Measurements from ENCODE around the gene AGPAT4. TPM values are rescaled to one million over a fixed set of nuclear protein-coding genes. Genes with fewer than 3 reads are reported as not detected.
A peak's percentile ranks its signal among the peaks of the same experiment; 100 is the strongest.

Gene AGPAT4
- total RNA-seq, 2 donors from 2014 or later: 7.6 to 12.1 TPM

DNA sequence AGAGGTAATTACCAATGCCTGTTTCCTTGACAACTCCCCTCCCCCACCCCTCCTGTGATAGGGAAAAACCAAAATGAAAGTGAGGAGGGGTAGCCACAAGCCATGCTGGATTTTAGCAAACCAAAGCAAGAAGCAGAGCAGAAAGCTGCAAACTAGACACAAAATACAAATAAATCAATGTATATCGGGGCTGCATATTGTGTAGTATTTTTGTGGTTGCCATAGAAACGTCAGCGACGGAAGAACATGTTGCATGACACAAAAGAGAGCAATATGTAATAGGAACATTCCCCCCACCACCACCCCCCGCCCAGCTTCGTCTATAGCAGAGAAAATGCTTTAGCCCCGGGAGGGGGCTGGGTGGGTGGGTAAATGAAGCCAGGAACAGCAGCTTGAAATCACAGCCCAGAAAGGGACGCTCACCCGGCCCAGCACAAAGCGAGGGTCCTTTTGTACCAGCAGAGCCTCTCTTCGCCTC is 548 bp downstream of the AGPAT4 start:
- peak; percentile 3 to 21 for ATAC-seq

GRCh38 chr6:161272635-161273273 is 1.1 kb downstream of the AGPAT4 start:
- Mint-ChIP-seq H3K4me3 (peak overlapping the region; percentile 97), H3K4me1 (ENCODE audit: low read depth in 2 of 2) (peaks cover 23 to 26% of the 10 kb centered on the region in 2 donors), H3K27me3 (peaks cover 0 to 11% of the 10 kb centered on the region in 2 donors), H3K36me3 (peaks cover 6% of the 10 kb centered on the region), H3K9me3 (no peaks in the 10 kb centered on the region), H3K27ac (peak overlapping the region; percentile 90 to 91)
- no peak for DNase-seq (ENCODE audit: low spot score)
- ATAC-seq: no peak

More for the DNA sequence above, 548 bp downstream of the AGPAT4 start:
- Mint-ChIP-seq H3K9me3 (no peaks in the 10 kb centered on the region), H3K4me1 (ENCODE audit: low read depth in 2 of 2) (peaks cover 23 to 26% of the 10 kb centered on the region in 2 donors), H3K27me3 (peaks cover 0 to 11% of the 10 kb centered on the region in 2 donors), H3K27ac (peak overlapping the region; percentile 90 to 91), H3K4me3 (peak overlapping the region; percentile 97), H3K36me3 (peaks cover 6% of the 10 kb centered on the region)
- DNase-seq (ENCODE audit: low spot score): no peak

- no peak overlapping the region for H3K4me3 Mint-ChIP-seq
- peaks cover 23 to 26% of the 10 kb centered on the region in 2 donors for H3K4me1 Mint-ChIP-seq (ENCODE audit: low read depth in 2 of 2)
- DNase-seq (ENCODE audit: low spot score) (no peak), ATAC-seq (no peak)
- H3K27me3 Mint-ChIP-seq: peaks cover 0 to 8% of the 10 kb centered on the region in 2 donors
- H3K36me3 Mint-ChIP-seq: peaks cover 6% of the 10 kb centered on the region
- H3K27ac Mint-ChIP-seq: peak overlapping the region in 1 of 2 donors; percentile 11
- no peaks in the 10 kb centered on the region for H3K9me3 Mint-ChIP-seq
Observed at GRCh38 chr6:161271343-161272030, 2.4 kb downstream of the AGPAT4 start.

DNA sequence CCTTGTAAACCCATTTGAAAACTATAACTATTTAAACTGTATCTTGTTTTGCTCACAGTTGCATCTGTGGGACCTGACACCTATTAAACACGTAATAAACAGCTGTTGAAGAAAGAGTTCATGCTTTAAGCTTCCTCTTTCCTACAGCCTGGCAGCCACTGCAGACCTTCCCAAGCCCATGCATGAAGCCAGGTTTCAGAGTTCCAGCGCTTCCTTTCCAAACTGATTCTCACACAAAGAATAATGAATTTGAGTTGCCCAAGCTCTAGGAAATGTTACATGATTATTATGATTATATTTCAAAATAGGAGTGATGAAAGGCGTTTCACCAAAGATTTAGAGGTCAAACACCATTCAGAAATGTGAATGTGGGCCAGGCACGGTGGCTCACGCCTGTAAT is 3.7 kb downstream of the AGPAT4 start:
- no peak for ATAC-seq
- peaks cover 6% of the 10 kb centered on the region for H3K36me3 Mint-ChIP-seq
- H3K27ac Mint-ChIP-seq: no peak overlapping the region
- H3K4me3 Mint-ChIP-seq: no peak overlapping the region
- peaks cover 27 to 30% of the 10 kb centered on the region in 2 donors for H3K4me1 Mint-ChIP-seq (ENCODE audit: low read depth in 2 of 2)
- no peak for DNase-seq (ENCODE audit: low spot score)
- peaks cover 0 to 2% of the 10 kb centered on the region in 2 donors for H3K27me3 Mint-ChIP-seq
- no peaks in the 10 kb centered on the region for H3K9me3 Mint-ChIP-seq

DNA sequence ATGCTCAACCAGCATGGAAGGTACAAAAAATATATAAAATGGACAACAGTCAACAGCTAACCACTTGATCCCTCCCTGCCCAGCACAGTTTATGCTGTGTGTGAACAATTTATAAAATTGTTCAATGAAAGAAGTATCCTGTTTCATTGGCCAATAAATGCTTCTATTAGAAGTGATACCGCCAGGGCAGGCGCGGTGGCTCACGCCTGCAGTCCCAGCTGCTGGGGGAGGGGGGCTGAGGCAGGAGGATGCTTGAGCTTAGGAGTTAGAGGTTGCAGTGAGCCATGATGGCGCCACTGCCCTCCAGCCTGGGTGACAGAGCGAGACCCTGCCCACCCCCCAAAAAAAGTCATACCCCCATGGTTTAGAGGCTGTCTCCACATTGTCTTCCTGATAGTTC is 4.6 kb downstream of the AGPAT4 start:
- Mint-ChIP-seq H3K36me3 (peaks cover 6% of the 10 kb centered on the region), H3K27me3 (no peaks in the 10 kb centered on the region), H3K4me3 (no peak overlapping the region), H3K27ac (no peak overlapping the region), H3K9me3 (no peaks in the 10 kb centered on the region), H3K4me1 (ENCODE audit: low read depth in 2 of 2) (peaks cover 21 to 22% of the 10 kb centered on the region in 2 donors)
- no peak for ATAC-seq
- no peak for DNase-seq (ENCODE audit: low spot score)

DNA sequence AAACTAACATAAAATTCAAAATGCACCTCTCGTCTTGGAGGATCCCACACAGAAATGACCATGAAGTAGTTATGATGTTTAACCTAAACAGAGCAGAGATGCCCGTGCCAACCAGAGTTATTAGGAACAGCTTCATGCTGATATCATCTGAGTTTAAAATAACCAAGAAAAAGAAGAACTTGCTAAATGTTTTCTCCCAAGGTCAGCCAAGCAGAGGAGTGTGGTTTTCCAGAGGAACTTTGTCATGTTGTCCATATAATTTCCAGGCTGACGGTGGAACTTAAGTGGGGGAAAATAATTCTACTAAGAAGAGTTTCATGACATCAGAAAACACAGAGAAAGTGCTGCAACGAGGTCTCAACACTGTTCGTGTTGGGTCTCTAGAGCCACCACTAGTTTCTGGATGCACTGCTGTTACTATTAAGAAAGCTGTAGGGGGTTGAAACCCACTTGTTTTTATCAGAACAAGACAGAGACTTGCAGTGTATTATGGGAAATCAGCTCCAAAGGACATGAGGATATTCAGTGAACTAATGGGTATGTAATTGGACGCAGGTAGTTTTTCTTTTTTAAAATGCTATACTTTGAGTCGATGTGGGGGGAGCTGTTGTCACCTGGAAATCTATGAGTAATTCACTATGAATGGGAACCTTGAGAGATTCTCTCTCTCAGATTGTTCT is 5.2 kb downstream of the AGPAT4 start:
- no peak for DNase-seq (ENCODE audit: low spot score)
- Mint-ChIP-seq H3K4me3 (no peak overlapping the region), H3K4me1 (ENCODE audit: low read depth in 2 of 2) (peaks cover 16 to 19% of the 10 kb centered on the region in 2 donors), H3K36me3 (peaks cover 6% of the 10 kb centered on the region), H3K27ac (no peak overlapping the region), H3K9me3 (no peaks in the 10 kb centered on the region), H3K27me3 (no peaks in the 10 kb centered on the region)
- ATAC-seq: no peak

- peaks cover 10% of the 10 kb centered on the region for H3K36me3 Mint-ChIP-seq
- no peak overlapping the region for H3K27ac Mint-ChIP-seq
- no peak for ATAC-seq
- no peaks in the 10 kb centered on the region for H3K9me3 Mint-ChIP-seq
- no peak for DNase-seq (ENCODE audit: low spot score)
- H3K4me1 Mint-ChIP-seq (ENCODE audit: low read depth in 2 of 2): peaks cover 13 to 17% of the 10 kb centered on the region in 2 donors
- H3K27me3 Mint-ChIP-seq: no peaks in the 10 kb centered on the region
- H3K4me3 Mint-ChIP-seq: no peak overlapping the region
Observed at GRCh38 chr6:161266513-161267230, 7.2 kb downstream of the AGPAT4 start.

- DNase-seq (ENCODE audit: low spot score) (no peak), ATAC-seq (no peak)
- Mint-ChIP-seq H3K9me3 (no peaks in the 10 kb centered on the region), H3K4me3 (no peak overlapping the region), H3K4me1 (ENCODE audit: low read depth in 2 of 2) (peaks cover 16 to 24% of the 10 kb centered on the region in 2 donors), H3K36me3 (peaks cover 13% of the 10 kb centered on the region), H3K27ac (no peak overlapping the region), H3K27me3 (no peaks in the 10 kb centered on the region)
Observed at GRCh38 chr6:161265975-161266374, 7.9 kb downstream of the AGPAT4 start.

DNA sequence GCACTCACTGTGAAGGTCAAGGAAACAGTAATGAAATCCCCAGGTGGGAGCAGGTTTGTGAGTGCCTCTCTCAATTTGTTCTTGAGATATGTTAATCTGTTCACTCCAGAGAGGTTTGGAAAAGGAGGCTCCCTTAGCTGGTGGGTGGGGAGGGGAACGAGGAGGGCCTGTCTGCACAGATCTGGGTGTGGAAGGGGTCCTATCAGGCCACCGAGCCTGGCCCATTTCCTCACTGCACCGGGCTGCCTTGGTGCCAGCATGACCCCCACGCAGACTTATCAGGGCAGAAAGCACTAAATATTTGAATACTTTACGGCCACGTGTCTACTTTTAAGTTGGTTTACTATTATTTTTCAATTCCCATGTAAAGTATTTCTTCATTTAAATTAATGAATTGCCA is 8.3 kb downstream of the AGPAT4 start:
- Mint-ChIP-seq H3K9me3 (no peaks in the 10 kb centered on the region), H3K4me3 (no peak overlapping the region), H3K27ac (no peak overlapping the region), H3K36me3 (peaks cover 15% of the 10 kb centered on the region), H3K4me1 (ENCODE audit: low read depth in 2 of 2) (peaks cover 18 to 26% of the 10 kb centered on the region in 2 donors), H3K27me3 (no peaks in the 10 kb centered on the region)
- no peak for ATAC-seq
- DNase-seq (ENCODE audit: low spot score): no peak

GRCh38 chr6:161264181-161264580 is 9.7 kb downstream of the AGPAT4 start:
- DNase-seq (ENCODE audit: low spot score) (no peak), ATAC-seq (no peak)
- no peak overlapping the region for H3K27ac Mint-ChIP-seq
- peaks cover 9% of the 10 kb centered on the region for H3K36me3 Mint-ChIP-seq
- H3K9me3 Mint-ChIP-seq: no peaks in the 10 kb centered on the region
- H3K4me1 Mint-ChIP-seq (ENCODE audit: low read depth in 2 of 2): peaks cover 24 to 26% of the 10 kb centered on the region in 2 donors
- H3K27me3 Mint-ChIP-seq: no peaks in the 10 kb centered on the region
- no peak overlapping the region for H3K4me3 Mint-ChIP-seq

DNA sequence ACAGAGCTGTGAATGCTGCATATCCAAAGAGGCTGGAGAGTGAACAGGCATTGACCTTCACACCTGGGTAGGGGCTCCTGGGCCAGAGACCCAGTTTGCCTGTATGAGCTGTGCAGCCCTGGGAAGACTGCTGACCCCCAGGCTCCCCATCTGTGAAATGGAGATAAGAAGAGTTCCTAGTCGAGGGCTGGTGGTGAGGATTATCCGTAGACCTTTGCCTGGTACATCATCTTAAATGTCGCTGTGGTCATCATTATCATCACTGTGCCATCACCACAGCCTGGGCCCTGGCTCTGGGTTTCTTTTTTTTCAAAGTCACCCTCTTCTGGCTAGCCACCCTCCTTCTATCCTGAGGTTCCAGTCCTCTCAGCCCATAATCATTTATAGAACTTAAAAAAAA is 12.0 kb downstream of the AGPAT4 start:
- Mint-ChIP-seq H3K9me3 (no peaks in the 10 kb centered on the region), H3K36me3 (peaks cover 9% of the 10 kb centered on the region), H3K4me1 (ENCODE audit: low read depth in 2 of 2) (peaks cover 36 to 38% of the 10 kb centered on the region in 2 donors), H3K4me3 (no peak overlapping the region), H3K27me3 (peaks cover 0 to 8% of the 10 kb centered on the region in 2 donors), H3K27ac (no peak overlapping the region)
- DNase-seq (ENCODE audit: low spot score) (no peak), ATAC-seq (no peak)

- no peak overlapping the region for H3K4me3 Mint-ChIP-seq
- H3K9me3 Mint-ChIP-seq: no peaks in the 10 kb centered on the region
- no peak overlapping the region for H3K27ac Mint-ChIP-seq
- H3K36me3 Mint-ChIP-seq: peaks cover 9% of the 10 kb centered on the region
- ATAC-seq (no peak), DNase-seq (ENCODE audit: low spot score) (no peak)
- H3K4me1 Mint-ChIP-seq (ENCODE audit: low read depth in 2 of 2): peaks cover 39 to 41% of the 10 kb centered on the region in 2 donors
- peaks cover 0 to 12% of the 10 kb centered on the region in 2 donors for H3K27me3 Mint-ChIP-seq
Observed at GRCh38 chr6:161261325-161261724, 12.5 kb downstream of the AGPAT4 start.

GRCh38 chr6:161259302-161259701 is 14.6 kb downstream of the AGPAT4 start:
- Mint-ChIP-seq H3K27ac (no peak overlapping the region), H3K36me3 (peaks cover 9% of the 10 kb centered on the region)

More at GRCh38 chr6:161259302-161259701, 14.6 kb downstream of the AGPAT4 start:
- peaks cover 48 to 54% of the 10 kb centered on the region in 2 donors for H3K4me1 Mint-ChIP-seq (ENCODE audit: low read depth in 2 of 2)
- peaks cover 0 to 17% of the 10 kb centered on the region in 2 donors for H3K27me3 Mint-ChIP-seq
- no peaks in the 10 kb centered on the region for H3K9me3 Mint-ChIP-seq
- peak; percentile 34 to 62 for ATAC-seq
- no peak overlapping the region for H3K4me3 Mint-ChIP-seq
- no peak for DNase-seq (ENCODE audit: low spot score)
